NT2/D1 (cell line): ENCODE data around the gene PRND.

Source experiments
- SUZ12 ChIP-seq: IDR thresholded peaks from 2 replicates; pipeline ENCODE4 v1.6.1; 2011; ENCODE audit not compliant: insufficient read length, insufficient read depth; ENCODE audit errors: extremely low read depth
- YY1 ChIP-seq: IDR thresholded peaks from 2 replicates; pipeline ENCODE4 v1.6.1; 2011; ENCODE audit not compliant: insufficient read length, insufficient read depth

DNA sequence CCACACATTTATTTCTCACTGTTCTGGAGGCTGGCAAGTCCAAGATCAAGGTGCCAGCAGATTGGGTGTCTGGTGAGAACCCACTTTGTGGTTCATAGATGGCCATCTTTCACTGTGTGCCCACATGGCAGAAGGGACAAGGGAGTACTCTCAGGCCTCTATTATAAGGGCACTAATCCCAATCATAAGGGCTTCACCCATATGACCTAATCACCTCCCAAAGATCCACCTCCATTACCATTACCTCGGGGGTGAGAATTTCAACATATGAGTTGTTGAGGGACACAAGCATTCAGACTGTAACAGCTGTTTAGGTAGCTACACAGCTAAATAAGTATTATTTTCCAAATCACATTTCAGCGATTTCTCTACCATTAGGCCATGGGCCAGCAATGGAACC, 2.5 kb upstream of the PRND start:
- TF ChIP-seq YY1 (no peak), SUZ12 (no peak)
